Measurements from ENCODE around the gene OCA2.

OCA2 gene

GRCh38 chr15:28060005-28060404 lies 39.1 kb downstream of the OCA2 start:
- H3K36me3 ChIP-seq (ENCODE audit: control insufficient read depth in 1 of 2, insufficient read depth in 2 of 2, low read length in 2 of 2): no peaks in the 10 kb centered on the region
- no peaks in the 10 kb centered on the region for H3K4me1 ChIP-seq (ENCODE audit: control insufficient read depth in 1 of 2, insufficient read depth in 2 of 2, low read length in 2 of 2)
- no peak overlapping the region for H3K27ac ChIP-seq (ENCODE audit: low read length)
- peaks cover 0 to 22% of the 10 kb centered on the region in 2 donors for H3K9me3 ChIP-seq (ENCODE audit: control insufficient read depth in 1 of 2, low read length in 2 of 2)
- no peak overlapping the region for H3K4me3 ChIP-seq (ENCODE audit: low read depth in 1 of 2, low read length in 2 of 2)
- no peaks in the 10 kb centered on the region for H3K27me3 ChIP-seq (ENCODE audit: low read depth, low read length)

- Histone ChIP-seq H3K27me3 (ENCODE audit: low read depth, low read length) (no peaks in the 10 kb centered on the region), H3K27ac (ENCODE audit: low read length) (no peak overlapping the region), H3K36me3 (ENCODE audit: control insufficient read depth in 1 of 2, insufficient read depth in 2 of 2, low read length in 2 of 2) (no peaks in the 10 kb centered on the region), H3K9me3 (ENCODE audit: control insufficient read depth in 1 of 2, low read length in 2 of 2) (peaks cover 0 to 14% of the 10 kb centered on the region in 2 donors), H3K4me3 (ENCODE audit: low read depth in 1 of 2, low read length in 2 of 2) (no peak overlapping the region), H3K4me1 (ENCODE audit: control insufficient read depth in 1 of 2, insufficient read depth in 2 of 2, low read length in 2 of 2) (no peaks in the 10 kb centered on the region)
These were observed 41.0 kb downstream of the OCA2 start for GRCh38 chr15:28058082-28058481.

- no peaks in the 10 kb centered on the region for H3K36me3 ChIP-seq (ENCODE audit: control insufficient read depth in 1 of 2, insufficient read depth in 2 of 2, low read length in 2 of 2)
- H3K4me1 ChIP-seq (ENCODE audit: control insufficient read depth in 1 of 2, insufficient read depth in 2 of 2, low read length in 2 of 2): no peaks in the 10 kb centered on the region
- peaks cover 0 to 8% of the 10 kb centered on the region in 2 donors for H3K9me3 ChIP-seq (ENCODE audit: control insufficient read depth in 1 of 2, low read length in 2 of 2)
- H3K27ac ChIP-seq (ENCODE audit: low read length): no peak overlapping the region
- no peaks in the 10 kb centered on the region for H3K27me3 ChIP-seq (ENCODE audit: low read depth, low read length)
- H3K4me3 ChIP-seq (ENCODE audit: low read depth in 1 of 2, low read length in 2 of 2): no peak overlapping the region
These were observed 47.0 kb downstream of the OCA2 start for GRCh38 chr15:28051955-28052633.

GRCh38 chr15:28049581-28049980 lies 49.5 kb downstream of the OCA2 start:
- H3K9me3 ChIP-seq (ENCODE audit: control insufficient read depth in 1 of 2, low read length in 2 of 2): peaks cover 0 to 9% of the 10 kb centered on the region in 2 donors
- H3K4me3 ChIP-seq (ENCODE audit: low read depth in 1 of 2, low read length in 2 of 2): no peak overlapping the region
- H3K27me3 ChIP-seq (ENCODE audit: low read depth, low read length): no peaks in the 10 kb centered on the region
- H3K4me1 ChIP-seq (ENCODE audit: control insufficient read depth in 1 of 2, insufficient read depth in 2 of 2, low read length in 2 of 2): no peaks in the 10 kb centered on the region
- H3K36me3 ChIP-seq (ENCODE audit: control insufficient read depth in 1 of 2, insufficient read depth in 2 of 2, low read length in 2 of 2): no peaks in the 10 kb centered on the region
- H3K27ac ChIP-seq (ENCODE audit: low read length): no peak overlapping the region

- peaks cover 0 to 9% of the 10 kb centered on the region in 2 donors for H3K9me3 ChIP-seq (ENCODE audit: control insufficient read depth in 1 of 2, low read length in 2 of 2)
- no peaks in the 10 kb centered on the region for H3K27me3 ChIP-seq (ENCODE audit: low read depth, low read length)
- no peaks in the 10 kb centered on the region for H3K4me1 ChIP-seq (ENCODE audit: control insufficient read depth in 1 of 2, insufficient read depth in 2 of 2, low read length in 2 of 2)
- H3K4me3 ChIP-seq (ENCODE audit: low read depth in 1 of 2, low read length in 2 of 2): no peak overlapping the region
- no peaks in the 10 kb centered on the region for H3K36me3 ChIP-seq (ENCODE audit: control insufficient read depth in 1 of 2, insufficient read depth in 2 of 2, low read length in 2 of 2)
- H3K27ac ChIP-seq (ENCODE audit: low read length): no peak overlapping the region
These were observed 51.8 kb downstream of the OCA2 start for GRCh38 chr15:28047277-28047676.

GRCh38 chr15:28044121-28044672 lies 54.9 kb downstream of the OCA2 start:
- Histone ChIP-seq H3K27ac (ENCODE audit: low read length) (no peak overlapping the region), H3K4me1 (ENCODE audit: control insufficient read depth in 1 of 2, insufficient read depth in 2 of 2, low read length in 2 of 2) (no peaks in the 10 kb centered on the region), H3K4me3 (ENCODE audit: low read depth in 1 of 2, low read length in 2 of 2) (no peak overlapping the region), H3K36me3 (ENCODE audit: control insufficient read depth in 1 of 2, insufficient read depth in 2 of 2, low read length in 2 of 2) (no peaks in the 10 kb centered on the region), H3K9me3 (ENCODE audit: control insufficient read depth in 1 of 2, low read length in 2 of 2) (peaks cover 0 to 9% of the 10 kb centered on the region in 2 donors), H3K27me3 (ENCODE audit: low read depth, low read length) (no peaks in the 10 kb centered on the region)

GRCh38 chr15:28043691-28044091 lies 55.4 kb downstream of the OCA2 start:
- Histone ChIP-seq H3K4me3 (ENCODE audit: low read depth in 1 of 2, low read length in 2 of 2) (no peak overlapping the region), H3K27me3 (ENCODE audit: low read depth, low read length) (no peaks in the 10 kb centered on the region), H3K4me1 (ENCODE audit: control insufficient read depth in 1 of 2, insufficient read depth in 2 of 2, low read length in 2 of 2) (no peaks in the 10 kb centered on the region), H3K27ac (ENCODE audit: low read length) (no peak overlapping the region), H3K9me3 (ENCODE audit: control insufficient read depth in 1 of 2, low read length in 2 of 2) (peaks cover 0 to 9% of the 10 kb centered on the region in 2 donors), H3K36me3 (ENCODE audit: control insufficient read depth in 1 of 2, insufficient read depth in 2 of 2, low read length in 2 of 2) (no peaks in the 10 kb centered on the region)

GRCh38 chr15:28037969-28038590 lies 61.0 kb downstream of the OCA2 start:
- Histone ChIP-seq H3K36me3 (ENCODE audit: control insufficient read depth in 1 of 2, insufficient read depth in 2 of 2, low read length in 2 of 2) (no peaks in the 10 kb centered on the region), H3K4me1 (ENCODE audit: control insufficient read depth in 1 of 2, insufficient read depth in 2 of 2, low read length in 2 of 2) (no peaks in the 10 kb centered on the region), H3K9me3 (ENCODE audit: control insufficient read depth in 1 of 2, low read length in 2 of 2) (no peaks in the 10 kb centered on the region), H3K27ac (ENCODE audit: low read length) (no peak overlapping the region), H3K4me3 (ENCODE audit: low read depth in 1 of 2, low read length in 2 of 2) (no peak overlapping the region), H3K27me3 (ENCODE audit: low read depth, low read length) (no peaks in the 10 kb centered on the region)

GRCh38 chr15:28033443-28033842 lies 65.7 kb downstream of the OCA2 start:
- Histone ChIP-seq H3K27ac (ENCODE audit: low read length) (no peak overlapping the region), H3K27me3 (ENCODE audit: low read depth, low read length) (no peaks in the 10 kb centered on the region), H3K4me3 (ENCODE audit: low read depth in 1 of 2, low read length in 2 of 2) (no peak overlapping the region), H3K9me3 (ENCODE audit: control insufficient read depth in 1 of 2, low read length in 2 of 2) (no peaks in the 10 kb centered on the region), H3K4me1 (ENCODE audit: control insufficient read depth in 1 of 2, insufficient read depth in 2 of 2, low read length in 2 of 2) (no peaks in the 10 kb centered on the region), H3K36me3 (ENCODE audit: control insufficient read depth in 1 of 2, insufficient read depth in 2 of 2, low read length in 2 of 2) (no peaks in the 10 kb centered on the region)

- H3K36me3 ChIP-seq (ENCODE audit: control insufficient read depth in 1 of 2, insufficient read depth in 2 of 2, low read length in 2 of 2): no peaks in the 10 kb centered on the region
- H3K9me3 ChIP-seq (ENCODE audit: control insufficient read depth in 1 of 2, low read length in 2 of 2): no peaks in the 10 kb centered on the region
- H3K4me3 ChIP-seq (ENCODE audit: low read depth in 1 of 2, low read length in 2 of 2): no peak overlapping the region
- no peaks in the 10 kb centered on the region for H3K4me1 ChIP-seq (ENCODE audit: control insufficient read depth in 1 of 2, insufficient read depth in 2 of 2, low read length in 2 of 2)
- no peak overlapping the region for H3K27ac ChIP-seq (ENCODE audit: low read length)
- no peaks in the 10 kb centered on the region for H3K27me3 ChIP-seq (ENCODE audit: low read depth, low read length)
These were observed 68.3 kb downstream of the OCA2 start for GRCh38 chr15:28030801-28031200.

- Histone ChIP-seq H3K36me3 (ENCODE audit: control insufficient read depth in 1 of 2, insufficient read depth in 2 of 2, low read length in 2 of 2) (no peaks in the 10 kb centered on the region), H3K4me3 (ENCODE audit: low read depth in 1 of 2, low read length in 2 of 2) (no peak overlapping the region), H3K9me3 (ENCODE audit: control insufficient read depth in 1 of 2, low read length in 2 of 2) (no peaks in the 10 kb centered on the region), H3K27ac (ENCODE audit: low read length) (no peak overlapping the region), H3K27me3 (ENCODE audit: low read depth, low read length) (no peaks in the 10 kb centered on the region), H3K4me1 (ENCODE audit: control insufficient read depth in 1 of 2, insufficient read depth in 2 of 2, low read length in 2 of 2) (no peaks in the 10 kb centered on the region)
These were observed 71.4 kb downstream of the OCA2 start for GRCh38 chr15:28027714-28028076.

All from muscle layer of duodenum (tissue), 2 donors.